Occipital lobe (tissue), 2 donors: ENCODE measurements around the gene ZWILCH. TPM values are rescaled to one million over a fixed set of nuclear protein-coding genes. Genes with fewer than 3 reads are reported as not detected.

Source experiments
- DNase-seq: peaks from one replicate; lab custom pipeline; 2025; lab: John Stamatoyannopoulos, UW
- total RNA-seq: library from RNA; depleted of rRNA; stranded (reverse); fragments of >200 nt; gene quantifications from one replicate; pipeline ENCODE4 v1.2.3, GENCODE V29; 2014

ZWILCH gene
- total RNA-seq, 1 donor from 2014 or later: 43.0 TPM

GRCh38 chr15:66542896-66543295 is 37.8 kb downstream of the ZWILCH start:
- no peak for DNase-seq

- no peak for DNase-seq
These were observed 40.1 kb downstream of the ZWILCH start for GRCh38 chr15:66545255-66545654.

DNA sequence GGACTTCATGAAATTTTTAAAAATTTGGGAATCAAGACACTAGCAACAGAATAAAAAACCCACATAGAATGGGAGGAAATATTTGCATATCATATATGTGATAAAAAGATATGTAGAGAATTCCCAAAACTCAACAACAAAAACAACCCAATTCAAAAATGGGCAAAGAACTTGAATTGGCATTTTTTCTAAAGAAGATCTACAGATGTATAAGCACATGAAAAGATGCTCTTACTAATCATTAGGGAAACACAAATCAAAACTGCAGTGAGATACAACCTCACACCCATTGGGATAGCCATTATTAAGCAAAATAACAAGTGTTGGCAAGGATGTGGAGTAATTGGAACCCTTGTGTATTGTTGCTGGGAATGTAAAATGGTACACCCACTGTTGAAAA is 50.6 kb downstream of the ZWILCH start:
- DNase-seq: no peak

GRCh38 chr15:66558271-66558670 is 53.1 kb downstream of the ZWILCH start:
- no peak for DNase-seq

DNA sequence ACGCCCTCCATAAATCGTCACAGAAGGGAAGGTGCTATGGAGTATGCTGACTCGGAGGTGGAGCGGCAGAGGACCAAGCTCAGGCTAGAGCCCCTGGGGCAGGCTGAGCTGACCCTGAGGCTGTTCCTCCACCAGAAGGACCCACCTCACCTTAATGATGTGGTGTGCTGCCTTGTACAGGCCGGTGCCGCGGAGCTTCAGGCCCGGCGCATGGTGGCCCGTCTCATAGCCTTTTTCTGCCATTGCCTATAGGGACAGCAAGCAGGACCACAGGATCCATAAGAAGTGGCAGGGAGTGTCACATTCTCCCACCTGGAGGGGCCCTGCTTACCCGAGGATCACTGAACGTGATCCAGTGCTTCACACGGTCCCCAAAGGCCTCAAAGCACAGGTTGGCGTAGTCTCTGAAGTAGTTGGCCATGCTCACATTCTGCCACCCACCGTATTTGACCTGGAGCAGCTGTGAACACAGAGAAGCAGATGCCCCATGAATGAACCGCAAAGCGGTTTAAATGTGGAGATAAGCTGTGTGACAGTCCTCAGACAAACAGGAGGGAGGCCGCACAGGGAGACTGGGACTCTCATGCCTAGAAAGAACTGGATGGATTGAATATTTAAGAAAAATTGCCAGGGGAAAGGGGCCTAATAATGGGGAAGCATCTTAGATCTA is 55.9 kb downstream of the ZWILCH start:
- no peak for DNase-seq

DNA sequence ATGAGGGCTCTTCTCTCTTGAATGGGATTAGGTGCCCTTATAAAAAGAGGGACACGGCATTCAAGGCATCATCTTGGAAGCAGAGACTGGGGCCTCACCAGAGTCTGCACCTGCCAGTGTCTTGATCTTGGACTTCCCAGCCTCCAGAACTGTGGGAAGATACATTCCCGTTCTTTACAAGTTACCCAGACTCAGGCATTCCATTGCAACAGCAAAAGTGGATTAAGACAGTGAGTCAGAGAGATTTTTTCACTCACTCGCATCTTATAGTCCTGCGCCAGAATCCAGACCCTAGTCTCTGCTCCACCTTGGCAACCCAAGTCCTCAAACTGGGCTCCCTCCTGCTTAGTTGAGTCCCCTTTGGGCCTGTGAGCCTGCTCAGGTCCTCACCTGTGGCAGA is 58.0 kb downstream of the ZWILCH start:
- DNase-seq: no peak

- no peak for DNase-seq
These were observed 58.5 kb downstream of the ZWILCH start for GRCh38 chr15:66563566-66564110.

- DNase-seq: no peak
These were observed 59.3 kb downstream of the ZWILCH start for GRCh38 chr15:66564136-66565041.

GRCh38 chr15:66565141-66565641 is 60.1 kb downstream of the ZWILCH start:
- no peak for DNase-seq

GRCh38 chr15:66565741-66566144 is 60.6 kb downstream of the ZWILCH start, which contains the start of gene LCTL:
TSS of gene LCTL (minus strand) at chr15:66565998. CDS start at chr15:66565365, 633 bp downstream.
- no peak for DNase-seq

- DNase-seq: no peak
These were observed 61.9 kb downstream of the ZWILCH start for GRCh38 chr15:66566963-66567531.

GRCh38 chr15:66567897-66568296 is 62.8 kb downstream of the ZWILCH start:
- DNase-seq: no peak

GRCh38 chr15:66569461-66570137 is 64.5 kb downstream of the ZWILCH start:
- no peak for DNase-seq

GRCh38 chr15:66570327-66570726 is 65.2 kb downstream of the ZWILCH start:
- no peak for DNase-seq

DNA sequence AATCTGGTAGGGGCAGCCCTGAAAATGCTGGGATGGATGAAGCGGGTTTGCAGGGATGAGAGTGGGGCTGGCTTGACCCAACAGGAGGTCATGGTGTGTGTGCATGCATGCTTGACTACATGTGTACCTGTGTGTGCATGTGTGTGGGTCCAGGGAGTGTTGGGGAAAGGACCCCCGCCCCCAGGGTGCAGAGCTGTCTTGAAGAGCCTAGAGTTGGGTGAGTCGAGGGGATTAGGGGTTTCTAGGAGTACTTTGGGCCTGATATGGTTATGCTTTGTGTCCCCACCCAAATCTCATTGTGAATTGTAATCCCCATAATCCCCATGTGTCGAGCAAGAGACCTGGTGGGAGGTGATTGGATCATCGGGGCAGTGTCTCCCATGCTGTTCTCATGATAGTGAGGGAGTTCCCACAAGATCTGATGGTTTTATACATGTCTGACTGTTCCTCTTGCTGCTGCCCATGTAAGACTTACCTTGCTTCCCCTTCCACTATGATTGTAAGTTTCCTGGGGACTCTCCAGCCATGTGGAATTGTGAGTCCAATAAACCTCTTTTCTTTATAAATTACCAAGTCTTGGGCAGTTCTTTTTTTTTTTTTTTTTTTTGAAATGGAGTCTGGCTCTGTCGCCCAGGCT is 65.8 kb downstream of the ZWILCH start:
- DNase-seq: no peak

DNA sequence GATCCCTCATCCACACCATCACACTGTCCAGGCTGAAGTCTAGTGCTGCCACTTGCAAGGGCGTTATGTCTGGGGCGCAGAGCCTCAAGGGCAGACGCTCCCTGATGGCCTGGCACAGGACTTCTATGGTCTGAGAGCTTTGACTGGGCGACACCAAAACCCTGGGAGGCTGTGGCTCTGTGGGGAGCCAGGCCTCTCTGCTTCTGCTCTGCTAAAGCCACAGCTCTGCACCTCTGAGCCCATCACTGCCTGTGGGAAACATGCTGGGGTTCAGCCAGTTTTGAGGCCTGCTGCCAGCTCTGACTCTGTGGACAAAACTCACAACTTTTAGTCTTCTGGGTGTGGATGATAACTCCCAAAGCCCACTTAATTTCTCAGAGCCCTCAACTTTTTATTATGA is 67.0 kb downstream of the ZWILCH start:
- DNase-seq: no peak

DNA sequence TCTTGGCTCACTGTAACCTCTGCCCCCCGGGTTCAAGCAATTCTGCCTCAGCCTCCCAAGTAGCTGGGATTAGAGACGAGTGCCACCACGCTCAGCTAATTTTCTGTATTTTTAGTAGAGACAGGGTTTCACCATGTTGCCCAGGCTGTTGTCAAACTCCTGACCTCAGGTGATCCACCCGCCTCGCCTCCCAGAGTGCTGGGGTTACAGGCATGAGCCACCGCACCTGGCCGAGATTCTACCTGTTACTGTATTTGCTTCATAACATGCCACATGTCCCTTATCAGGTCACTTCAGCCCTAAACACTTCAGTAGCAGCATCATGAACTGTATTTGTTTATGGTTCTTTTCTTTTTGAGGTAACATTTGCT is 68.2 kb downstream of the ZWILCH start:
- DNase-seq: no peak

DNA sequence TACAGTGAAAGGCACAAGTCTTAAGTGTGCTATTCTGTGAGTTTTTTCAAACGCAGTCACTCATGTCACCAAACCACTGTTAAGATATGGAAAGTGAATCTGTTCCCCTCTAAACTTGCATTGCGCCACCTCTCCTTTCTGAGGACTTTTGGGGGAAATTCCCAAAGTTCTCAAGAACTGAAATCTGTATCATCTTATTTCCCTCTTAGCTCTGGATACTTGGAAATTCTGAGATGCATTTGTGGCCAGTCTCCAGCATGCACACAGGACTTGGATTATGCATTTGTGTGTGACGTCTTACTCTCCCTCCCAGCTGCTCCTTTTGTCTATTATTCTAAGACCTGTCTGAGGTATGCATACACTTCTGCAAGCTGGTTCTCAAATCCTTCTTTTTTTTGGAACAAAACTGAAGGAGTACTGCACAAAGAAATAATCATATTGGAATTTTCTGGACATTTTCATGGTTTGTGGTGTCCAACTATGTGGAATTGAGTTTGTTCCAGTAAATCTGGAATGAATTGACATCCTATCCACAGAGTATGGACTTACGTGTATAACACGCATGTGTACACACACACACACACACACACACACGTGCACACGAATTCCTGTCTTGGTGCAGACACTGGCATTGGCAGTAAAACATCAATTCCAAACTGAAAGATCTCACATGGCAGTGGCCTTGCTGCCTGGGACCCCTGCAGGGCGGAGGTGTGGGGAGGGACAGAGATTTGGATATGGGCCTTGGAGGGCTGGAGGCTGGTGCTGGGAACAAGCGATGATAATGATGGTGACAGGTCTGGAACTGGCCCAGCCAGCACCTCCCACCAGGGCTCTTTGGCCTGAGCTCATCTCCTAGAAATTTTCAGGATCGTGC is 68.8 kb downstream of the ZWILCH start:
- no peak for DNase-seq

DNA sequence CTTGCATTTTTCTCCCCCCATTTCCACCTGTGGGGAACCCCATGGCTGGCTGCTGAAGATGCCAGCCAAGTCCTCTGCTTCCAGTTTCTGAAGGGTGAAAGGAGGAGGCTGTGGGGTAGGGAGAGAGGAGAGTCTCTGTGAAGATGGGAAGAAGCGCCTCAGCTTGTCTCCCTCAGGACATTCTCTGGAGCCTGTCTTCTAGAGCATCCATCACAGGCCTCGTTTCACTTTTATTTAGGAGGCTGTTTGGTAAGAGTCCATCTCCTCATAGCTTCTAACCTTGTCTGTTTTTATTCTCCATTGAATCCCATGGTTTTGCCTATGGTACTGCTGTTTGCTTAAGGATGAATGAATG is 69.4 kb downstream of the ZWILCH start:
- no peak for DNase-seq

- no peak for DNase-seq
These were observed 73.3 kb downstream of the ZWILCH start for GRCh38 chr15:66578286-66578875.
